Measurements from ENCODE around the gene SOX11.

Gene SOX11

GRCh38 chr2:5683471-5683870 lies 8.7 kb upstream of the SOX11 start:
- TF ChIP-seq ZBTB7A (IDR thresholded peaks at IDR 0.05; ENCODE audit: low read depth) (no peak), EP300 (IDR thresholded peaks at IDR 0.05; ENCODE audit: borderline replicate concordance) (no peak), TEAD4 (IDR thresholded peaks at IDR 0.05) (no peak), NFIC (IDR thresholded peaks at IDR 0.05) (no peak), EGR1 (IDR thresholded peaks at IDR 0.05) (no peak), CEBPB (IDR thresholded peaks at IDR 0.05) (no peak), RAD21 (IDR thresholded peaks at IDR 0.05; ENCODE audit: low read depth) (no peak), YY1 (IDR thresholded peaks at IDR 0.05; ENCODE audit: low read depth) (no peak), TAF1 (IDR thresholded peaks at IDR 0.05; ENCODE audit: low read depth) (no peak), CREB1 (IDR thresholded peaks at IDR 0.05; ENCODE audit: low read depth) (no peak), FOXM1 (IDR thresholded peaks at IDR 0.05; ENCODE audit: borderline replicate concordance, low read depth) (no peak), TCF12 (IDR thresholded peaks at IDR 0.05; ENCODE audit: low read depth) (no peak), USF1 (IDR thresholded peaks at IDR 0.05) (no peak), MAX (IDR thresholded peaks at IDR 0.05) (no peak), REST (IDR thresholded peaks at IDR 0.05; ENCODE audit: low read depth) (no peak)

- TF ChIP-seq TEAD4 (IDR thresholded peaks at IDR 0.05) (no peak), YY1 (IDR thresholded peaks at IDR 0.05; ENCODE audit: low read depth) (no peak), MAX (IDR thresholded peaks at IDR 0.05) (no peak), CEBPB (IDR thresholded peaks at IDR 0.05) (no peak), EP300 (IDR thresholded peaks at IDR 0.05; ENCODE audit: borderline replicate concordance) (no peak)
Observed at GRCh38 chr2:5685225-5685624, 7.0 kb upstream of the SOX11 start.

- no peak for TF ChIP-seq NFIC (IDR thresholded peaks at IDR 0.05)
- no peak for TF ChIP-seq TEAD4 (IDR thresholded peaks at IDR 0.05)
- TF ChIP-seq RAD21 (IDR thresholded peaks at IDR 0.05; ENCODE audit: low read depth): no peak
- no peak for TF ChIP-seq TCF12 (IDR thresholded peaks at IDR 0.05; ENCODE audit: low read depth)
- TF ChIP-seq CEBPB (IDR thresholded peaks at IDR 0.05): no peak
- TF ChIP-seq MAX (IDR thresholded peaks at IDR 0.05): no peak
- TF ChIP-seq TAF1 (IDR thresholded peaks at IDR 0.05; ENCODE audit: low read depth): no peak
Observed at GRCh38 chr2:5686068-5686467, 6.1 kb upstream of the SOX11 start.

GRCh38 chr2:5686536-5686935 lies 5.6 kb upstream of the SOX11 start:
- no peak for TF ChIP-seq YY1 (IDR thresholded peaks at IDR 0.05; ENCODE audit: low read depth)
- TF ChIP-seq ZBTB7A (IDR thresholded peaks at IDR 0.05; ENCODE audit: low read depth): no peak
- no peak for TF ChIP-seq USF1 (IDR thresholded peaks at IDR 0.05)
- no peak for TF ChIP-seq CEBPB (IDR thresholded peaks at IDR 0.05)
- no peak for TF ChIP-seq NFIC (IDR thresholded peaks at IDR 0.05)
- no peak for TF ChIP-seq FOXM1 (IDR thresholded peaks at IDR 0.05; ENCODE audit: borderline replicate concordance, low read depth)
- no peak for TF ChIP-seq CREB1 (IDR thresholded peaks at IDR 0.05; ENCODE audit: low read depth)
- no peak for TF ChIP-seq REST (IDR thresholded peaks at IDR 0.05; ENCODE audit: low read depth)
- TF ChIP-seq TAF1 (IDR thresholded peaks at IDR 0.05; ENCODE audit: low read depth): no peak
- no peak for TF ChIP-seq EP300 (IDR thresholded peaks at IDR 0.05; ENCODE audit: borderline replicate concordance)
- no peak for TF ChIP-seq TEAD4 (IDR thresholded peaks at IDR 0.05)
- no peak for TF ChIP-seq RAD21 (IDR thresholded peaks at IDR 0.05; ENCODE audit: low read depth)
- TF ChIP-seq EGR1 (IDR thresholded peaks at IDR 0.05): no peak
- TF ChIP-seq MAX (IDR thresholded peaks at IDR 0.05): no peak
- no peak for TF ChIP-seq TCF12 (IDR thresholded peaks at IDR 0.05; ENCODE audit: low read depth)

GRCh38 chr2:5689750-5690149 lies 2.4 kb upstream of the SOX11 start:
- no peak for TF ChIP-seq YY1 (IDR thresholded peaks at IDR 0.05; ENCODE audit: low read depth)
- TF ChIP-seq MAX (IDR thresholded peaks at IDR 0.05): no peak
- no peak for TF ChIP-seq CREB1 (IDR thresholded peaks at IDR 0.05; ENCODE audit: low read depth)
- TF ChIP-seq TAF1 (IDR thresholded peaks at IDR 0.05; ENCODE audit: low read depth): no peak
- no peak for TF ChIP-seq USF1 (IDR thresholded peaks at IDR 0.05)
- no peak for TF ChIP-seq EP300 (IDR thresholded peaks at IDR 0.05; ENCODE audit: borderline replicate concordance)
- no peak for TF ChIP-seq REST (IDR thresholded peaks at IDR 0.05; ENCODE audit: low read depth)
- TF ChIP-seq ZBTB7A (IDR thresholded peaks at IDR 0.05; ENCODE audit: low read depth): no peak
- TF ChIP-seq CEBPB (IDR thresholded peaks at IDR 0.05): no peak
- TF ChIP-seq FOXM1 (IDR thresholded peaks at IDR 0.05; ENCODE audit: borderline replicate concordance, low read depth): no peak
- TF ChIP-seq TCF12 (IDR thresholded peaks at IDR 0.05; ENCODE audit: low read depth): no peak
- no peak for TF ChIP-seq NFIC (IDR thresholded peaks at IDR 0.05)

Data from Ishikawa (cell line).